ENCODE results near the gene CMTM1.

Gene CMTM1

DNA sequence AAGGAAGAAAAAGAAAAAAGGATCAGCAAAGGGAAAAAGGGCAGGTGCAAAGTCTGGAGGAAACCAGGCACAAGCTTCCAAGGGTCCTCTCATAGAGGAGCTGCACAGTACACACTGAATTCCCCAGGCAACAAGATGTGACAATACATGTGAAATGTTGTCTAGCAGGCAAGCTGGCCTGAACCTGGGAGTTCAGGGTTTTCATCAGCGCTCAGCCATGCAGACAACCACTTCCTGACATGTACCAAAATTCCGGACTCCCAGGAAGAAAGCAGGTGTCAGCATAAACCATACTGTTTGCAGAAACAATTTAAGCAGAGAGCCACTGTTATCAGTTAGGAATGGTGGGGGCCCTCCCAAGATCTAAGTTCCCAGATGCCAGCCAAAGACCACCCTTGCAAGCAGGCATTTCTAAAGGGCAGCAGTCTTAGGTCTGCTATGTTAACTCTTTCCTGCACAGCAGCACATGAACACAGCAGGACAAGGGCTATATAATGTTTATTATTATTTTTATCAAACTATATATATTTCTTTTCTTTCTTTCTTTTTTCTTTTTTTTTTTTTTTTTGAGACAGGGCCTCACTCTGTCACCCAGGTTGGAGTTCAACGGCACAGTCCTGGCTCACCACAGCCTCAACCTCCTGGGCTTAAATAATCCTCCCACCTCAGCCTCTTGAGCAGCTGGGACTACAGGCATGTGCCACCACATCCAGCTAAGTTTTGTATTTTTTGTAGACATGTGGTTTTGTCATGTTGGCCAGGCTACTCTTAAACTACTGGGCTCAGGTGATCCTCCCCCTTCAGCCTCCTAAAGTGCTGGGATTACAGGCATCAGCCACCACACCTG, 26.4 kb upstream of the CMTM1 start:
- DNase-seq = no peak

DNA sequence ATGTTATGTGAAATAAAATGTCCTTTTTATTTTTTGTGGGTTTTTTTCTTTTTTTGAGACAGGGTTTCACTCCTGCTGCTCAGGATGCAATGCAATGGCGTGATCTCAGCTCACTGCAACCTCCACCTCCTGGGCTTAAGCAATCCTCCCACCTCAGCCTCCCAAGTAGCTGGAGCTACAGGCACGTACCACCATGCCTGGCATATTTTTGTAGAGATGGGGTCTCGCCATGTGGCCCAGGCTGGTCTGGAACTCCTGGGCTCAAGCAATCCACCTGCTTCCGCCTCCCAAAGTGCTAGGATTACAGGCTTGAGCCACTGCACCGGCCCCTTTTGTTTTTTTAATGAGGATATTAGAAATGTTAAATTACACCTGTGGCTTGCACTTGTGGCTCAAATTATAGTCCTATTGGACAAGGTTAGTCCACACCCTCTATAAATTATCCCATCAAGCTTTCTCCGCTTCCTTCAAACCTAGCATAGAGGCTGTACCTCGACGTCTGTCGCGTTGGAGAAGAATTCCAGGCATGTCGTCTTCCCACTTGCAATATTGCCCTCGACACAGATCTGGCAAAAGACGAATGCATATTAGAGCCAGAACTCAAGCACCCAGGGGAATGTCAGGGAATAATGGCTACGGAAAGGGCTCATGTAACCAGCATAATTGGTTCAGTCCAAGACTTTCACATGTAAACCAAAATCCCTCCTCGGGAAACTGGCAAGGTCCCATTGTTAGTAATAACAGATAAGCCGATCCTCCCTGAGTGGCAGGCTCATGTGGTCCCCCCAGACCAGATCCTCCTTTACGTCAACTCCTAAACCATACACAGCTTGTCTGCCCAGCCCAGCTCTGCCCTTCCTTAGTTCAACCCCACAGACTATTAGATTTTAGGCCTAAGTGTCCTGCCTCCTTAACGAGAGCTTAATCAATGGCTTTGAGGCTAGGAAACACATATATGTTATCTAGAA, 24.6 kb upstream of the CMTM1 start:
- DNase-seq = no peak

DNA sequence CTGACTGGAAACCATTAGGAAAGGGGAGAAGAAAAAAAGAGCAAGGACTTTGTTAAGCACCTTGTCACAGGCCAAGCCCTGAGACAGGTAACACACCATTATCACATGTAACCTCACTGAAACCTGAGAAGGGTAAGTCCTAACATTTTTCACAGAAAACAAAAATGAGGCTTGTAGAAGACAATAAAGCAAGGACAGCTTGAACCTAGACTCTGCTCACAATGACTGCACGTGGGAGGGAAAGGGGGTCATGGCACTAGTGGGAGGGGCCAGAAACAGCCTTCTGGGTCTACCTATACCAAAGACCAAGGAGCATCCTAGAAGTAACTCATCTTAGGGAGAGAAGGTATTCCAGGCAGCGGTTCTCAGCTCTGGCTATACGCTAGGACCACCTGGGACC, 23.8 kb upstream of the CMTM1 start:
- no peak for DNase-seq

DNA sequence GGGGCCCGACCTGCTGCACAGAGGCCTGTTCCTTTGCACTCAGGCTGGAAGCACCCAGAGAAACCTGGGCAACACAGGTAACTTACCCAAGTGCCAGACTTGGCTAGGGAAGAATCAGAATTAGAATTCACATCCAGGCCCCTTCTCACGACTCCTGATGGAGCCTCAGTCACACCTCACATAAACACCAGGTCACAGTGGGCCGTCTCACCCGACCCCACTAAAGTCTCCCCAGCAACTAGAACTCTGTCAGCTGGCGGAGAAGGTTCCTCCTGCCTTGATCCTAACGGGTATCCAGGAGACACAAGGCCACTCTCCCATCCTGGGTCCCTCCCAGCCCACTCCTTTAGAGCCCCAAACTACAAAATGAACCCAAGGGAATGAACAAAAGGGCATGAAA, 22.7 kb upstream of the CMTM1 start:
- DNase-seq = no peak

DNA sequence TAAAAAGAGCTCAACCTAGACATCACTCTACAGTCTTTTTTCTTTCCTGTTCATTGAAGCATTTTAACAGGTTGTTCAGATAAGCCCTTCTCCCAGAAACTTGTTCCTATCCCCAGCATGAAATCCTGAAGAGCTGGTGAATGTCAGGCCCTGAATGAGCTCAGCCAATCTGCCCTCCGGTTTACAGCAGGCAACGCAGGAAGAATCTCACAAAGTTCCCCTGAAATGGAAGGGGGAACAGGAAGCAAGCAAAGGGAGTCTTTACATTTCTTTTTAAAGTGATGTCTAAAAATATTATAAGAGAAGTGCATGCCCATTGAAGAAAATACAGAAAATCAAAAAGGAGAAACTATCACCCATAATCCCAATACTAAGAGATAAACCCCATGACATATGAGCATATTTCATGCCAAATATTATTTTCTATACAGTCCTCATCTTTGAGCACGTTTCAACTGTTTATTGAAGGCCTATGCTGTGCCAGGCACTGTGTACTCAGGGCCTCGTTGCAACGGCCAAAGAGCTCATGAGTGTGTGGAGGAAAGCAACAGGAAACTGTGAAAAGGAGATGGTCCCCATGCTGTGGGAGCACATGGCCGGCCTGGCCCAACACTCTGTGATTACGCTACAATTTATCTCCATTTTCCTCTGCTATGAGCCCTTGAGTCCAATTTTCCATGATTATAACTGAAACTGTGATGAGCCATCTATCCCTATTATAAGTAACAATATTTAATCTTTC, 22.1 kb upstream of the CMTM1 start:
- no peak for DNase-seq

DNA sequence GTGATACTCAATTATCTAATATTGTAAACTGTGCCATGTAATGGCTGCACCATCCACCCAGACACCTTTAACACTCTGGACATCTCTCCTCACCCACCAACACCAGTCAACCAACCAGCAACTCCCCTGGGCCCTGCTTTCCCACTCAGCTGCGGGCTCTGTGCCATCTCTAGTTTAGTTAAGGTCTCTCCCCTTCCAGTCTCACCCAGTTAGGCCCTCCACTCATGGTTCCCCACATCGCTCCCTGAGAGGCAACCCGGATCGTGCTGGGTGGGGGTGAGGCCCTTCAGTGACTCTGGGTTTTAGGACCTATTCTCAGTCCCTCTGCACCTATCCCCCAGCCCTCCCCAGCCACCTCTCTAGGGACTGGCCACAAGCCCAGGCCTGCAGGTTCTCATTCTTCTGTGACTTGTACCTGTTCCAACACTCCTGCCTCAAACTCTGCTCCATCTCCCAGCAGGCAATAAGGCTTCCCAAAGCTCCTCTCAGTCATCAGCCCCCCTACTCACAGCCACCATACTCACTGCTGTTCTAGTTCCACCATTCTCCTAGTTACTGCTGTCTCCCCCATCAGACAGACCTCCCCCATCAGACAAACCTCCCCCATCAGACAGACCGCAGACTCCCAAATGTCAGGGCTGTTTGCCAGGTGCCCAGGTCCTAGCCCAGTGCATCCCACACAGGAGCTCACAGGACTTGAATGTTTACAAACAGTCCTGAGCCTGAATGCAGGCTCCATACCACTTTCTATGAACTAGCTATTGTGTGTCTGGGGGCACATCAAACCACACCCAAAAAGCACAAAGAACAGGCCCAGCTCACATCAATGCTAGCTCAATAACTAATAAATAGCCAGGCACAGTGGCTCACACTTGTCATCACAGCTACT, 18.9 kb upstream of the CMTM1 start:
- no peak for DNase-seq

DNA sequence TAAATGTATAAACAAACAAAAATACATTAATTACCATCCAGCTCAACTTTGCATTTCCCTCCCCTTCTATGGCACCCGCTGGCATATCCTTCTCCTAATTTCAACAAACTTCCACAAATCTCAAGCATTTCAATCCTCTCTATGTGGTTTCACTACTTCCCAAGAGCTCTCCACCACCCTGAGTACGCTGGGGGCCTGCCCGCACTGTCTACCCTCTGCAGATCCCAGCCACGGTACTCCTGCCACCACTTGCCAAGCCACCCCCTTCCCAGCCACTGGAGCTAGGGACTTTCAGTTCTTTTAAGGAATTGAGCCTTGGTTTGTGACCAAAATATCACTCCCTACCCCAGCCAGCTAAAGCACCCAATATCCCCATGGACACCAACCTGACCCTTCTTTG, 18.2 kb upstream of the CMTM1 start:
- no peak for DNase-seq

DNA sequence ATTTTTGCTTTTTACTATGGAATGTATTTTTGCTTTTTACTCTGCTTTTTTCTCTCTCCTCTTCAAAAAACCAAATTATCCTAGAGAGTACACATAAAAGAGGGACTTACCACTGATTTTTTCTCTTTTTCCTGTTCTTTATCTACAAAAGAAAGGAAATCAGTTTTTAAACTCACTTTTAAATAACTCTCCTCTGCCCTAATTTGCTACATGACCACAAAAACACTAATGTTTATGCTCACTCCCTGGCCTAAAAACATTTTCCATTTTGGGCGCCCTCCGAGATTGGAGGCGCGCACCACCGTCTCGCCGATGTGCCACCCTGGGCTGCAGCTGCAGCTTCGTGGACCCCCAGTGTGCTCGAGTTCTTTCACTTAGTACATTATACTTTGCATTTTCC, 17.4 kb upstream of the CMTM1 start:
- no peak for DNase-seq

DNA sequence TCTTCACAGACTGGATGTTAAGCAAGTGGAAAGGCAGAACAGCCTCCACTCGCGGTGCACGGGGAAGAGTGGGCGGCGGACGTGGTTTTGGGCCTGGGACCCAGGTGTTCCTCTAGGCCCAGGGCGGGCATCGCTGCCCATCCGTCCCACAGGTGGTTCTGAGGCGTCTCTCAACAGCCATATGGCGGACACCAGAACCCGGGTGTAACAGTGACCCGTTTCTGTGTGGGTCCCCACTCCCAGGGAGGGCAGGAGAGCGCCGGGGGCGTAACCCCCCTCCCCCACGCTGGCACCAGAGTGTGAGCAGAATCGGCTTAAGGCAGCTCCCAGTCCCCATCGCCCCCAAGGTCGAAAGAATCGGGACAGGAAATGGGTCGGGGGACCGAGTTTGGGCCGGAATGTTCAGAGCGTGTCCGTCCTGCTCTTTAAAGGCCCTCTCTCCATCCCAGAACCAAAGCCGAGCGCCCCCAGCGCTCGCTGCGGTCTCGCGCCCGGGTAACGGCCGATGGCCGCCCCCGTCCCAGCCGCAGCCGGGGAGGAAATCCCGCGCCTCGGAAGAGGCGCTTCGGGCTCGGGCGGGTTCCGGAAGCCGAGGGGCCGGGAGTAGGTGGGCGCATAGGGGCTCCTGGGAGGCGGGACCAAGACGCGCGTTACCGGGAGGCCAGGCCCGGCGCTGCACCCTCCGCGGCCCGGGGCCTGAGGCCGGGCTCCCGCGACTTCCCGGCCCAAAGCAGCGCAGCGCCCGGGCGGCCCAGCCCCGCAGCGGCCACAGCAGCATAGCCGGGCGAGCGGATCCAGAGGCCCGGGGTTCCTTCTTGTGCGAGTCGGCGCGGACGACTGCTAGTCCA, 16.7 kb upstream of the CMTM1 start, which contains the start of gene TK2:
Gene TK2, minus strand, starts transcription at position 839 of the 848 bp plus-strand sequence. Its CDS starts 61 bp downstream, at position 778.
- DNase-seq = peak; percentile 54

DNA sequence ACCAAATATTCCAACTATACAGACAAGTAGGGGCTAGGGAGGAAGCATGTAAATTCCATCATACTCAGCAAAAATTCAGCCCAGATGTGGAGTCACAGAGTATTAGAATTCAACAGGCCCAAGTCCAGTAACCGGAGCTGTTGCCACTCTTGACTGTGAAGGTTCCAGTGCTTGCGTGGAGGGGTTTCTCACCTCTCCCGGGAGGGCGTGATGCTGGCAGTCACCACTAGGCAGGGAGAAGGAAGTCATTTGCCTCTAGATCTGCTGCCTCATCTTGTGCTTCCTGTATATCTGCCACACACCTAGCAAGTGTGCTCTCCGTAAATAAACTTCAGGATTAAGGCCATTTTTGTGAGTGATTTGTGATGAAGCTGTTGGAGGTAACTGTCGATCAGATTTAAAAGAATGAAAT, 14.9 kb upstream of the CMTM1 start:
- no peak for DNase-seq

DNA sequence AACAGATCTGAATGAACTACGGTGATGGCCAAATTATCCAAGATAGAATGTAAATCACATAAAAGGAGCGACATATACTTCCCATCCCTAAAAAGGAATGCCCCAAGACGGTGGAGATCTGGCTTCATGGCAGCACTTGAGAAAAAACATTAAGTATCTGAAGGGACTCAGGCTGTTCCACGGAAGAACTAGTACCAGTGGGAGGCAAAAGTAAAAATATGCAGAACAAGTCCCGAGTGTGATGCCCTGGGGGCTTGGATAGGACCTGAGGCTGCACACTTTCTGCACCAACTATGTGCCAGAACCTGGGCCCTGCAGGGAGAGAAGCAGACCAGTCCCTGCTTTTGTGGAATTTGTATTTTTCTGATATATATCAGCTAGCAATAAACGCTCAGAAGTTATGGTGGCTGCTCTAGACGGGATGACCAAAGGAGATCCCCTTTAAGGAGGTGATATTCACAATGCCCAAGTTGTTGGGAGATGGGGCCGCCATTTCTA, 14.4 kb upstream of the CMTM1 start:
- no peak for DNase-seq

DNA sequence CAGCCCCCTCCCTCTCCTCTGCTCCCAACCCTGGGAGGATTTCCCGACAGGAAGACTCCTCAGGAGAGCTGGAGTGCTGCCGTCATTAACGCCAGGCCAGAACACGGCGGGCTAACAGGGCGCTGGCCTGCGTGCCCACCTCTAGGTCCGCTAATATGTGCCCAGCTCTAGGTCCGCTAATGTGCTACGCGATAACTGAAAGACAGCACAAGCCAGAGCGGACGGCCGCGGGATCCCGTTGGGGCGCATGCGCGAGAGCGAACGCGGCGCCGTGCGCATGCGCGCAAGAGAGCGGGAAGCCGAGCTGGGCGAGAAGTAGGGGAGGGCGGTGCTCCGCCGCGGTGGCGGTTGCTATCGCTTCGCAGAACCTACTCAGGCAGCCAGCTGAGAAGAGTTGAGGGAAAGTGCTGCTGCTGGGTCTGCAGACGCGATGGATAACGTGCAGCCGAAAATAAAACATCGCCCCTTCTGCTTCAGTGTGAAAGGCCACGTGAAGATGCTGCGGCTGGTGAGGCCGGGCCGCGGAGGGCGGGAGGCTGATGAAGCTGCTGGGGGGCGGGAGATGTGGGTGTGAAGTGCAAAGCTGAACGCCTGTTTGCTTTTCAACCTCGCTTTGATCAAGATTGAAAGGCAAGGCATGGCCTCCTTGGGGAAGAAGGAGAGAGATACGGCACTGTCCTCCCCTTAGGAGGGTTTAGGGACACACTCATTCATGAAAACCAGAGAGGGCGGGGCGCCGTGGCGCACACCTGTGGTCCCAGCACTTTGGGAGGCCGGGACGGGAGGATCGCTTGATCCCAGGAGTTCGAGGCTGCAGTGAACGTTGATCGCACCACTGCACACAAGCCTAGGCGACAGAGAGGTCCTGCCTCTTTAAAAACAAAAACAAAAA, 13.7 kb upstream of the CMTM1 start, which contains the start of gene CKLF:
Gene CKLF, plus strand, starts transcription at position 291 of the 892 bp plus-strand sequence. Its CDS starts 140 bp downstream, at position 431.
- peak; percentile 61 for DNase-seq

DNA sequence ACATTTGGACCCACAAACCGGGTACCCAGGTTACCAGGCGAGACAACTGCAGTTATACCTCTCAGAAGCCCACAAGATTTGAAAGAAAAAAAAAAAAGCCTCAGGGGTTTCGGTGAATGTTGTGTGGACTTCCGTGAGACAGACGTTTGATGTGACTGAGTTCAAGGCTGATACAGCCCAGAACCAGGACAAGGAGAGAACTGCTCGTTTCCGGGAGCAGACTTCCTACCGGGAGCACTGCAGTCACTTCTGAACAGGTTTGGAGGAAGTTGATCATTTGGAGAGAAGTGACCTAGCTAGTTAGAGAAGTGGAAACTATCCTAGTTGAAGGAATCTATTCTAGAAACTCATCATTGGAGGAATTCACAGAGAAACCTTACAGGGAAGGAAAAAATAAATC, 13.0 kb upstream of the CMTM1 start:
- no peak for DNase-seq

DNA sequence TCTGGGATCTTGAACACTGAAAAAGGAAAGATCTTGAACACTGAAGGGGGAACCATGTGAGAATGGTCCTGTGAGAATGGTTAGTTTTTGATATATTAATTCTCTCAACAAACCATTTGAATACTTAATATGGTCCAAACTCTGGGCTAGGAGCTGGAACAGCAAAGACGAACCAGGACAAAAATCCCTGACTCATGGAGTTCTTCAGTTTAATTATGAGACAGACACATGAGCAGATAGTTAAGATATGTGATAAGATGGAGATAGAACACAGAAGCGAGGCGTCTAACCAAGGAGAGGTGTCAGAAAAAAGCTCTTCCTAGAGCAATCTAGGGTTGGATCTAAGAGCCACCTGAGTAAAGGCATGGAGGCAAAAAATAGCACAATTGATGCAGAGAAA, 12.2 kb upstream of the CMTM1 start:
- DNase-seq = no peak

DNA sequence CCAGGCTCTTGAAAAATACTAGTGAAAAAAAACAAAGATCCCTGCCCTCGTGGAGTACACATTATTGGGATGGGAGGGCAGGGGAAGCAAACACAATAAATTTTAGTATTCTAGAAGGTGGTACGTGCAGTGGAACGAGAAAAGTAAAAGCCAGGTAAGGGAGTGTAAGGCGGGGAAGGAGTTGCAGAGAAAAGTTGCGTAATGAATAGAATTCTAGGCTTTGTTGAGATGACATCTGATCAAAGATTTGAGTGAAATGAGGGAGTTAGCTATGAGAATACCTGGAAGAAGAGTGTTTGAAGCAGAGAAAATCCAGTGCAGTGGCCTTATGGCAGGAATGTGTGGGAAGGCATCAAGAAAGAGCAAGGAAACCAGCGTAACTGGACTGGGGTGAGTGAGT, 11.7 kb upstream of the CMTM1 start:
- no peak for DNase-seq

DNA sequence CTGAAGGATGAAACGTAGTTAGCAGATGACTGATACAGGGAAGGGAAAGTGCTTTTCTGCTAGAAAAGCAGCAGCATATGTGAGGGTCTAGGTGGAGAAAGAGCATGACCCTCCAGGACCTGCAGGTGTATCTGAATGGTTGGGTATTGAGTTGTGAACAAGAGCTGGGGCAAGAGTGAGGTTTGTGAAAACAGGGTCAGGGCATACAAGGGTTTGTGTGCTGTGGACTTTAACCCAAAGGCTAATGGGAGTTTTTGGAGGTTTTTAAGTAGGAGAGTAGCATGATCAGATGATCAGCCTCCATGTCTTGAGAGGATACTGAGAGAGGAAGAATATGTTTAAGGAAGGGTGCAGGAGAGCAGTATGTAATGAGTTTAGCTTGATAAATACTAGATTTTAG, 6.1 kb upstream of the CMTM1 start:
- DNase-seq = no peak

DNA sequence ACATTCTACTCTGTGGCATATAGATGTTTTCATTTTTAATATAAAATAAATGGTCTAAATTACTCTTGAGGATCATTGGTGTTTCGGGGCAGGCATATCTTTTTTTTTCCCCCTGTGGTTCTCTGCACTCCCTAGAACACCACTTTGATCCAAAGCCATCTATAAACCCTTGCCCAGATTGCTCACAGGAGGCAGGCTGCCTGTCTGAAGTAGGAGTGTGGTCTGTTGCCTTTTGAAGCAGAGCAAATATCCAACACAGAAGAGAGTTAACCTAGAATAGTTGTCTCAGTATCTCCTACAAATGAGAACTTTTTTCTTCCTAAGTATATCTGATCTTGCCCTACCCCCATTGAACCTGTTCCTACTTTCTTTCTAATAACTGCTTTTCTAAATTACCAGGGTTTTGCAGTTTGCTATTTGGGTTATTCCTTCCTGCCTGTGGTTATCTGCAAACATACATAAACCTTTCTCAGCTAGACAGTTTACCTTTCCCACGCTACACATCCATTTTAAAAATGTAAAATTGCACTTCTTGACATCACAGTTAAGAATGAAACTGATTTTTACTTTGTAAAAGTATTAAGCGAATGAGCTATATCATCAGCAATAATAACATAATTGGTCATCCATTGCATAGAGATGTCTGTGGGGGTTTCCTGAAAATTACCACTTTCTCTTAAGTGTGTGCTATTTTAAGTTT, 4.7 kb upstream of the CMTM1 start:
- DNase-seq = no peak

DNA sequence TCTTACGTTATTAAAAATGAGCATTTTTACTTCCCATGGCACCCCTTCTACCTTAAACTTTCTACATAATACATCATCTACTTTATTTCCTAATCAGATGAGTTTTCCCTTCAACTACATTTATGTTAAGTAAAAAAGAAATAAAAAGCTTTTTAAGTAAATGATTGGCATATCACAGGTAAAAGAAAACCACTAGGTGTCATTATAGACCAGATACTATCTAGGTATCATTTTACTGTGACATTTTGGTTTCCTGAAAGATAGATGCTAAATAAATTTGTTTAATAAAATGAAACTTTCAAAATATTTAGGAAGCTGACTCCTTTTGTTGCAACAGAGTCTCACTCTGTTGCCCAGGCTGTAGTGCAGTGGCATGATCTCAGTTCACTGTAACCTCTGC, 3.8 kb upstream of the CMTM1 start:
- no peak for DNase-seq

DNA sequence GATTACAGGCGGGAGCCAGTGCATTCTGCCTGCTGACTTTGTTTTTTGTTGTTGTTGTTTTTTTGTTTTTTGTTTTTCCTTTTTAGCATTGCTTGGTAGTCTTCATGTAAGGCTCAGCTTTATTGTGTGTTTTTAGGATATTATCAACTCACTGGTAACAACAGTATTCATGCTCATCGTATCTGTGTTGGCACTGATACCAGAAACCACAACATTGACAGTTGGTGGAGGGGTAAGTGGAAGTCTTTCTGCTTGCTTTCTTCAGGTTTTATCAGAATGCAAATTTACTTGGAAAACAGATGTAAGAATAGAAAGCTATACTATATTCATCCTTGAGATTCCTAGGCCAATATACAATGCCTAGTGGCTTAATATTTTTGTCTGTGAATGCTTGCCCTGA, 3.3 kb upstream of the CMTM1 start:
- no peak for DNase-seq

Measured in GOT3 (cell line).